NT2/D1 (cell line): ENCODE data around the gene RHBG.
"Not testable (repeated sequence)": the region's sequence is repeated elsewhere in the genome, so short reads cannot be mapped to it uniquely, and the experiment has no call there.

Experiments used
- SUZ12 ChIP-seq: IDR thresholded peaks from 2 replicates; pipeline ENCODE4 v1.6.1; 2011; ENCODE audit not compliant: insufficient read length, insufficient read depth; ENCODE audit errors: extremely low read depth
- YY1 ChIP-seq: IDR thresholded peaks from 2 replicates; pipeline ENCODE4 v1.6.1; 2011; ENCODE audit not compliant: insufficient read length, insufficient read depth

DNA sequence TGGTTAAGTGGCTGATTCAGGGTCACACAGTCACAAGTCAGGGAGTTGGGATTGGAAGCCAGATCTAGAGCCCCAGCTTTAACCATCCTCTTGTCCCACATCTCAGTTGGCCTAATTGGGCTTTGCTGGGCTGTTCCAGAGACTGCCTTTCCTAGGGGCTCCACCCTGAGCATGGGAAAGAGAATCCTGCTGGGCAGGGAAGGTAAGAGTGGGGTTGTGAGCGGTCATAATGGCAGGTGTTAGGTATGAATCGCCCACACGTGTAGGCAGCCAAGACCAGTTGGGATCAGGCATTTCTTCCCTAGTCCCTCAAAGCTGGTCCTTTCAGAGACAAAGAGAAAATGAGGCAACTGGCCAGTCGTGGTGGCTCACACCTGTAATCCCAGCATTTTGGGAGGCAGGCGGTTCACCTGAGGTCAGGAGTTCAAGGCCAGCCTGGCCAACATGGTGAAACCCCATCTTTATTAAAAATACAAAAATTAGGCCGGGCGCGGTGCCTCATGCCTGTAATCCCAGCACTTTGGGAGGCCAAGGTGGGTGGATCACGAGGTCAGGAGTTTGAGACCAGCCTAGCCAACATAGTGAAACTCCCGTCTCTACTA lies 775 bp downstream of the RHBG start:
- TF ChIP-seq YY1, SUZ12: not testable (repeated sequence)
